HS-5 (cell line): Measurements from ENCODE around the gene SEMA5B.

Experiments
- DNase-seq: peaks from one replicate; pipeline ENCODE4 v3.0.0-alpha.2; 2012; ENCODE audit warnings: low read depth

Gene SEMA5B

DNA sequence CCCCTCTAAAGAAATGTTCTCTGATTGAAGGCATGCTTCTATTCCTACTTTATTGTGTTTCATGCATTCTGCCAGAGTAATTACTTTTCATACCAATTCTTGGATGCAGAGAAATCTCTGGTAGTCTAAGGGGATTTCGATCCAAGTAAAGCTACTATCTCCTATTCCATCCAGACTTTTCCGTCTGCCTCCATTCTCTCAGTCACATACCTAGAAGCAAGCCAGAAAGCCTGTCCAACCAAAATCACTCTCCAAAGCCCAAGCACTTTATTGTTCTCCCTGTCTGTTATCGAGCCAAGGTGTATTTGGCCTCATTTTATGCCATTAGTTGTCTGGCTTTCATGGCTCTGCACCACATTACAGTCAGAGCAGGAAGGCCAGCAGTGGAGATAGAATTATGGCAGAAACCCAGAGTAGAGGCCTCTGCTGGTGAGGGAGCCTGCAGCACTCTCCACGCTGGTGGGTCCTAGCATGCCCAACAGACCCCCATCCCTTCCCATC is 136.8 kb downstream of the SEMA5B start:
- no peak for DNase-seq

DNA sequence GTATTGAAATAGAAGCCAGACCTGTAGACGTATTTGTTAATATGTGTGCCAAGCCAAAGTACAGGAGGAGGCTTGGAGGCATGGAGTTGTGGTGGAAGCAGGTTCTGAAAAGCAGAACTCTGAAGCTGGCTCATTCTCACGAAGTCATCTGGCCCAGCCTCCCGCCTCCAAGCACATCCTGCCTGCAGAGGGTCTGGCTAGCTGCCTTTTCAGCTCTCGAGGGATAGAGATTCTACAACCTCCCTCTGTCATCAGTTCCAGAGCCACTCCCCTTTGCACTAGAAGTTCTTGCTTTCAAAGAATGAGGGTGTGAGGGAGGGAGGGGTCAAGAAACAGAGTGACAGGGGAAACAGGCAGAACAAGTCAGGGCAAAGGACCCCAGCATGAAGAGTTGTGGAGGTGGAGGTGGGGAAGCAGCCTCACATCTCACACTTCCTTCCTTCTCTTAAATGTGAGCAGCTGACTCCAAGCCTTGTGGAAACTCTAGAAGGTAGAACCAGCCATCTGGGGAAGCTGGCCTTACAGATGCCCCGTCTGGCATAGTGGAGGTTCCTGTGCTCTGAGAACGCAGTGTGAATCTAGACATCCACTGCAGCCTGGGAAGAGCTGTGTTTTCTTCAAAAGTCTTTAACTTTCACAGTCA is 137.4 kb downstream of the SEMA5B start:
- DNase-seq, result no peak

DNA sequence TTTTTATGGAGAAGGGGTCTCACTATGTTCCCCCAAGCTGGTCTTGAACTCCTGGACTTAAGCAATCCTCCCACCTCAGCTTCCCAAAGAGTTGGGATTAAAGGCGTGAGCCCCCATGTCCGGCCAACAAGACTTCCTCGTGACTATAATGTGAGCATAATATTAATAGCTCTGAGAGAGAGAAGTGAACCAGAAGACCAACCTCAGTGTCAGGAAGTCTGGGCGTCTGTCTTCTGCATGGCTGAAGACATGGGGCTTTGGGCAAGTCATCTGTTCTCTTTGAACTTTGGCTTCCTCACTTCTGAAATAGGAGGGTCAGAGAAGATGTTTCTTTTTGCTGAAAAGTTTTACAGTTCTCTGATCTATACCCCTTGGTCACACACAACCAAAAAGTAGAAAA is 140.6 kb downstream of the SEMA5B start:
- DNase-seq, result no peak

DNA sequence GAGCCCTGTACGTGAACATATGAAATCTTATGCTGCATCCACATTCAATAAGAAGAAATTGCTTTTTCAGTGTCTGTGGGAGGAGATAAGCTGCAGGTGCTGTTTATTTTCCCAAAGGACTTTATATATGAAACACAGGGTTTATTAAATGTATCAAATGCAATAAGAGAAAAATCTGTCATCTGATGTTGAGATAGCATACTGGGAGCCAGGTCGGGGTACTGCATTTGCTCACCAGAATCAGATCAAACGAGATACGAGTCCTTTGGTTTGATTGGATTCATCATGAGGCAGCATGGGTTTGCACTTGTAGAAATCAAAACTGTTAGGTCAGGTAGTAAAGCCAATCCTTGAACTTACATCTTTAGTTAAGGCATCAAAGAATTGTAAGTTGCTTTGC is 141.3 kb downstream of the SEMA5B start:
- no peak for DNase-seq

DNA sequence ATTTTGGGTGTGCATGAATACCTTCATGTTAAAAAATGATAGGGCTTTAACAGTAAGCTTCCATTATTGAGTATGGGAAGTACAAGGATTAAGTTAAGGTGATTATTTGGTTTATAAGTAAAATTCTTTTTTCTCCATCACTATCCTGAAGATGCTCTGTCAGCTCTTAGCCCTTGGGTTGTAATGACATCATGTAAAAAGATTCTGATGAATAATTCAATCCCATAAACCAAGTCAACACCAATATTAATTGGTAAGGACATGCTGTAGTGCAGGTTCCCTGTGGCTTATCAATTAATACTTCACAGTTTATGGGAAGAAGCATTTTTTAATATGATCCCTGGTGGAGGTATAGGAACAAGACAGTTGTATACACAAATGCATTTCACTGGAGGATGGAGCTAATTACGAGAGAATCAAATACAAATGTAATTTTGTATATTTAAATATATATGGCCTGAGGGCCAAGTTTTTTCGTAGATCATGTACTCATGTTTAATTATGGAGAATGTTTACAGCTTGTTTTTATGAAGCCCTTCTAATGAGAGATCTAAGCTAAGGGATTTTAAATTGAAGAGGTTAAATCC is 145.1 kb downstream of the SEMA5B start:
- no peak for DNase-seq

DNA sequence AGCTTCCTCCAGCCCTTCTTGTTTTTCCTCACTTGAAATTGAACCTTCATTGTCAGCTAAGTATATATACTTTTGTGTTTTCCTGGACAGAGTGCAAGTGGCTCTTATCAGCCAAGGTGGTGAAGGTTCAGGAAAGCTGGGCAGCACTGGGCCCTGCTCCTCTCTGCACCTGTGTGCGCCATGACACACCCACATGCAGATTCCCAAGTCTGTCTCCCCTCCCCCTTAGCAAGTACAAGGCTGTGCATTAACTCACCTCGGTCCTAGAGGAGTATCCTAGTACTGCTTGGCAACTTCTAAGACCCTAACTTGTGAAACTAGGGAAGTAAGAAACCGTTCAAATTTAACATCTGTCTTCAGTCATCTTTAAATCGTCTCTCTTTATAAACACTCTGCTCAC is 146.9 kb downstream of the SEMA5B start:
- no peak for DNase-seq

DNA sequence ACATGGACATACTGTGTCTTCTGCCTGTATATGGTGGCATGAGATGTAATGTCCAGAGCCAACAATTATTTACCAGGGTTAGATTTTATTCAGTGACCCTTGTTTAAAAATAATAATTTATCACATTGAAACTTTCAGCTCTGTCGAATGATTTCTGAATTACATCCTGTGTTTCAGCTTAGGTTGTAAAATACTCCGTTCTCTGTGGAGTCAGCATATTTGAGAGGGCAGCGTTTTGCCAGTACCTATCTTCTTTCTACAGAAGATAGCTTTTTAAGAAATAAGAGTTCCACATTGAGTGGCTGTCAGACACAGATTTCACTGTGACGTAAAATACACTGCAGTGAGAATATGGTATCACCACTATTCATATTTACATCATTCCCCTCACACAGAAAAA is 147.4 kb downstream of the SEMA5B start:
- no peak for DNase-seq

DNA sequence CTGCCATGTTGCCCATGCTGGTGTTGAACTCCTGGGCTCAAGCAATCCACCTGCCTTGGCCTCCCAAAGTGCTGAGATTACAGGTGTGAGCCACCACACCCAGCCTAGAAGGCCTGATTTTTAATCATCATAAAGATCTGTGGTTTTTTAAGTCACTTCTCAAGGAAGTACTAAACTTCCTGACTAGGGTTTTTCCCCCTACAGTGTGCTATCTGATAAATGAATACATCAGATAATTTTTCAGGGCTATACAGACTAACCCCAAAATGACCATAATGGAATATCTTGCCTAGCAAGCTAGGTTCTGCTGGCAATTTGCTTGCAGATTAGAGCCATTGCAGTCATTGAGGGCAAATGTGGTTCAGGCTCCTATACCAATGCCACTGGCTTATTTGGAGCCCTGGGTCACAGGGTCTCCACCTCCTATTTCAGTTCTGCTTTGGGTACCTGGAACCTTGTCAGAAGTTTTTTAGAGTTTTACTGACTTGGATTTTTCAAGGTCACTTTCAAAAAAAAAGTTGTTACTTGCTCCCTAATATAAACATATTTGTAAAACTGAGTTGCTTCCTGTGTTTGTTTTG is 151.9 kb downstream of the SEMA5B start:
- no peak for DNase-seq

DNA sequence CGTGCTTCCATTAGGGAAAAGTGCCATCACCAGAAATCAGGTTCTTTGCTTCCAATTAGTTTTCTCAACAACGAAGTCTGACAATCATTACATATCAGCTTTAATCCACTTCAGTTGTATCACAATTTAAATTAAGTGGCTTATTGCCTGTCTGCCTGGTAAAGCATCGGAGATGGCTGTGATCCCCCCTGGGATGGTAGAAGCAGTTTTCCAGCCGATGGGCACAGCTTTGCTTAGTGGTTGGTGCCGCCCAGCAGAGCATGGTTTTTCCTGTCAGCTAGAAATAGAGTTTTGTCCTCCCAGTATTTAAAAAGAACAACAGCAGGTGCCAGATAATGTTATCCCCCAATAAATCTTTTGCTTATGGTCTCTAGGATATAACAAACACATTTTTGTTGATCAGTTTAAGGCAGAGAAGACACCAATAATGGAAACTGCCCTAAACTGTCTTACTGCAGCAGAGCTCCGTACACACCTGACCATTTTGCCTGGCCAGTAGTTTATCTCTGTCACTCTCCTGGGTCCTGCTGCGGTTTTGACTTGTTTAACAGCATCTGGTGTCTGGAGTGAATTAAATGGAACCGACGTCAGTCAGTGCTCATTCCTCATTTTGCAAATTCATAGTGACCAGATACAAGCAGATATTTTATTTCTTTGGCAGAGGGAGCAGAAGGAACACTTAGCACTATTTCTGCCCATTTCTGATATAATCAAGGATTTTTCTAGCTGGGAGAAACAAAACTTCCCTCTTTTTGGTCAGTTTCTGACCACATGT is 153.6 kb downstream of the SEMA5B start:
- DNase-seq, result no peak

DNA sequence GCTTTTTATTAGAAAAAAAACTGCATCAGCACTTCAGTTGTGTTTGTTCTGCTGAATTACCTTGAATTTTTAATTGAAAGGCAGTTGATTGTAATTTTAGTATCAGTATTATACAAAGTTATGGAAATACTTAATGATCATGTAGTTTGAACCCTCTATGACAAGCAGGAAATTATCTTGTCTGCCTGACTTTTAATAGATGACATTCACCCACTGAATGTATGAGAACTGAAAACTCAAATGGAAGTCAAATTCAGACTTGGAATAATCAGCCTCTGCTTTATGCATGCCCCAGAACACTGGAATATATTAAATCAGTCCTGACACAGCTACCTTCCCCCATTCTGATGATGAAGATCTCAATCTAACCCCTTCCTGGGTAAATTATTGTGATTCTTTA is 159.2 kb downstream of the SEMA5B start:
- no peak for DNase-seq

DNA sequence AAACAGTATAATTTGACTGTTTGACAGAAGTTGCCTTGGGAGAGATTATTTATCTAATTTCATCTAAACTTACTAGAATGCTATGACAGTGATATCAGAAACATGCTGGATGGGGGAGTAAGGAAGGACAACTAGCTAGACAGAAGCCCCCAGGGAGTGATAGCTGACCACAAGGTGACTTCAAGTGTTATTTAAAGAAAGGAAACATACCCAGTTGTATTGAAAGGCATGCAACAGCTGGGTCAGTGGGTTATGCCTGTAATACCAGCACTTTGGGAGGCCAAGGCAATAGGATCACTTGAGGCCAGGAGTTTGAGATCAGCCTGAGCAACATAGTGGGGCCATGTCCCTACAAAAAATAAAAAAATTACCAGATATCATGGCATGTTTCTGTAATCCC is 163.1 kb downstream of the SEMA5B start:
- no peak for DNase-seq

DNA sequence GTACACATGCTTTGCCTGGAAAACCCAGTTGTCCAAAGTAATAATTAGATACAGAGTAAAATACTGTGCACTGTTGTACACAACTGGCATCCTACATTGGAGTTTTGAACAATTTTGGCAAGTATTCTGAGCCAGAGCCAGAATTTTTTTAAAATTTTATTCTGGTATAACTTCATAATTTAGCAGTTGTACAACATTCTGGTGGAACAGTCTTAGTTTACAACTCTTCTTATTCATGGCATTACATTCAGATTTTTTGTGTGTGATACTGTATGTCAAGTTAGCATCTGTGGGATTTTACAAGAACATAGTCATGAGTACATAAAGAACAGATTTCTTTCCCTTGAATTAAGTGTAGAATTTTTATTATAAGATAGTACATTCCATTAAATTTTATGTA is 165.2 kb downstream of the SEMA5B start:
- no peak for DNase-seq
